Mesothelial cell of epicardium (in vitro differentiated cells): Measurements from ENCODE around the gene PARVA. TPM values are rescaled to one million over a fixed set of nuclear protein-coding genes. Genes with fewer than 3 reads are reported as not detected.

ENCODE experiments used
- DNase-seq, 2 experiments: peaks; one replicate each; pipeline ENCODE4 v3.0.0; 2021; ENCODE audit warnings: low spot score in 2 of 2; ENCODE audit not compliant: unreplicated experiment in 2 of 2
- H3K27ac Mint-ChIP-seq: 2 replicates; pipeline ENCODE4 v1.8.0; 2021; ENCODE audit warnings: mixed read lengths
- H3K27me3 Mint-ChIP-seq: 2 replicates; pipeline ENCODE4 v1.8.0; 2021; ENCODE audit warnings: low read depth, mixed read lengths
- H3K36me3 Mint-ChIP-seq: 2 replicates; pipeline ENCODE4 v1.8.0; 2021; ENCODE audit warnings: mixed read lengths
- H3K4me1 Mint-ChIP-seq: 2 replicates; pipeline ENCODE4 v1.8.0; 2021; ENCODE audit warnings: mixed read lengths
- H3K4me3 Mint-ChIP-seq: 2 replicates; pipeline ENCODE4 v1.8.0; 2021; ENCODE audit warnings: mild to moderate bottlenecking, moderate library complexity, mixed read lengths
- H3K9me3 Mint-ChIP-seq: 2 replicates; pipeline ENCODE4 v1.8.0; 2021; ENCODE audit warnings: mixed read lengths
- total RNA-seq: library from RNA; stranded (reverse); gene quantifications from 3 replicates; pipeline ENCODE4 v1.2.1, GENCODE V29; 2021
- TF ChIP-seq, protein P1 (sequence below): fragments of 200-600 bp; sonication (generic); IDR thresholded peaks from one replicate; pipeline ENCODE4 v1.5.0; 2021; ENCODE audit warnings: antibody characterized with exemption; ENCODE audit not compliant: unreplicated experiment

Gene PARVA
- total RNA-seq, 1 donor from 2014 or later = 77.1 TPM

DNA sequence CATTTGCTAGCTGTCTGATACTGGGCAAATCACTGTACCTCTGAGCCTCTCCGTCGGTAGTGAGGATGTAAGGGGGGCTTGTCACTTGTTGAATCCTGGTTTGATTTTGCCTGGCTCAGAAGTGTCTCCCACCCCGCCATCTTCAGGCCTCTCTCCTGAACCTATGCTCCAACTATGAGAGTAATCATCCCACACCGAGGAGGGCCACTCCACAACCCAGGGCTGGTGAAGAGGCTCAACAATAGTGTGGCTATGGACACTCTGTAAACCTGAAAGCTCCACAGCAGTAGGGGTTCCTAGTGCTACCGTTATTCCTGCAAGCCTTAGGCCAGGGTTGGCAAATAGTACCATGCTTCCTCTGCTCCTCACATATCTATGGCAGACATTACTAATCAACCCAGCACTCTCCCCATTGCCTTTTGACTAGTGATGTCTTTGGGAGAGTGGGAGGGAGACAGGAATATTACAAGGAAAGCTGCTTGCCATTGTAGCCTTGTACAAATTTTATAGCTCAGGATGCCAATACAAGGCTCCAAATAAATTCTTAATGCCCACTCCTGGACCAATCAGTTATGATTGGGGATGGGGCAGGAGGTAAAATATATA lies 162.8 kb downstream of the PARVA start:
- Mint-ChIP-seq H3K9me3 (no peaks in the 10 kb centered on the region), H3K27me3 (no peaks in the 10 kb centered on the region), H3K27ac (peak overlapping the region; percentile 54), H3K36me3 (no peaks in the 10 kb centered on the region), H3K4me1 (peaks cover 39% of the 10 kb centered on the region), H3K4me3 (no peak overlapping the region)
- no peak for DNase-seq
- TF ChIP-seq, protein P1, sequence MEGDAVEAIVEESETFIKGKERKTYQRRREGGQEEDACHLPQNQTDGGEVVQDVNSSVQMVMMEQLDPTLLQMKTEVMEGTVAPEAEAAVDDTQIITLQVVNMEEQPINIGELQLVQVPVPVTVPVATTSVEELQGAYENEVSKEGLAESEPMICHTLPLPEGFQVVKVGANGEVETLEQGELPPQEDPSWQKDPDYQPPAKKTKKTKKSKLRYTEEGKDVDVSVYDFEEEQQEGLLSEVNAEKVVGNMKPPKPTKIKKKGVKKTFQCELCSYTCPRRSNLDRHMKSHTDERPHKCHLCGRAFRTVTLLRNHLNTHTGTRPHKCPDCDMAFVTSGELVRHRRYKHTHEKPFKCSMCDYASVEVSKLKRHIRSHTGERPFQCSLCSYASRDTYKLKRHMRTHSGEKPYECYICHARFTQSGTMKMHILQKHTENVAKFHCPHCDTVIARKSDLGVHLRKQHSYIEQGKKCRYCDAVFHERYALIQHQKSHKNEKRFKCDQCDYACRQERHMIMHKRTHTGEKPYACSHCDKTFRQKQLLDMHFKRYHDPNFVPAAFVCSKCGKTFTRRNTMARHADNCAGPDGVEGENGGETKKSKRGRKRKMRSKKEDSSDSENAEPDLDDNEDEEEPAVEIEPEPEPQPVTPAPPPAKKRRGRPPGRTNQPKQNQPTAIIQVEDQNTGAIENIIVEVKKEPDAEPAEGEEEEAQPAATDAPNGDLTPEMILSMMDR = no peak

- H3K27ac Mint-ChIP-seq = peak overlapping the region; percentile 88
- DNase-seq = no peak
These were observed 163.7 kb downstream of the PARVA start for GRCh38 chr11:12540913-12541582.

GRCh38 chr11:12541583-12542151 lies 164.3 kb downstream of the PARVA start:
- no peaks in the 10 kb centered on the region for H3K9me3 Mint-ChIP-seq
- no peak overlapping the region for H3K4me3 Mint-ChIP-seq
- TF ChIP-seq, protein P1 = no peak
- no peak for DNase-seq
- peak overlapping the region; percentile 88 for H3K27ac Mint-ChIP-seq
- H3K4me1 Mint-ChIP-seq = peaks cover 39% of the 10 kb centered on the region
- no peaks in the 10 kb centered on the region for H3K36me3 Mint-ChIP-seq
- H3K27me3 Mint-ChIP-seq = no peaks in the 10 kb centered on the region

More at GRCh38 chr11:12540913-12541582, 163.7 kb downstream of the PARVA start:
- Mint-ChIP-seq H3K4me1 (peaks cover 39% of the 10 kb centered on the region), H3K9me3 (no peaks in the 10 kb centered on the region), H3K4me3 (no peak overlapping the region), H3K27me3 (no peaks in the 10 kb centered on the region), H3K36me3 (no peaks in the 10 kb centered on the region)
- TF ChIP-seq, protein P1 = no peak

DNA sequence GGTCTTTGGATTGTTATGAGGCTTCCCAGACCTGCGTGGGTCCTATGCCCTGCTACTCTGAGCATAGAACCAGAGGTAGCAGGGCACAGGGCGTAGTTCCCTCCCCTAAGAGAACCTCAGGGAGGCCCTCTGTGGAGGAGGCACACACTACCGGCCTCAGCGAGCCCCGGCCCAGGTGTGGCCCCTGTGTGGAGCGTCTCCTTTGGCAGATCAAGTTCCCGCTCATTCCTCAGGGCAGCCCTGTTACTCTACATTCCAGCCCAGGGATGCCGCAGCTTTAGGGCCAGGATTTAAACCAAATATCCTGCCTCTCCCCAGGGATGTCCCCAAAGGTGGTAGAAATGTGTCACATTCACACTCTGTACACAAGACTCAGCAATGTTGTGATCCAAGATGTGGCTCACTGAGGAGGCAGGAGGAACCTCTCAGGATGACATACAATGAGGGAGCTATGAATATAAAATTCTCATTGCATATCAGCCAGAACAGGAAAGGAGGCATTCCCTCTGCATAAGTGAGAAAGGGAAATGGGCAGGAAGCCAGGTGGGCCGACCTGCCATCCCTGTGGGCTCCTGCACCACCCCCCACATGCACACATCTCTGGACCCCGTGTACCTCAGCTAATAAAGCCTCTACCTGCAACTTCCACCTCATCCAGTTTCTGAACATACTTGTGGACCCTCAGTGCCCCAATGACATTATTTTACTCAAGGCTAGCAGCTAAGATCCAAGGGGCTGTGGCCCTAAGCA lies 165.0 kb downstream of the PARVA start:
- H3K27ac Mint-ChIP-seq = peak overlapping the region; percentile 64
- H3K4me1 Mint-ChIP-seq = peaks cover 39% of the 10 kb centered on the region
- DNase-seq = no peak
- TF ChIP-seq, protein P1 = no peak
- H3K36me3 Mint-ChIP-seq = no peaks in the 10 kb centered on the region
- no peaks in the 10 kb centered on the region for H3K27me3 Mint-ChIP-seq
- no peak overlapping the region for H3K4me3 Mint-ChIP-seq
- no peaks in the 10 kb centered on the region for H3K9me3 Mint-ChIP-seq

- DNase-seq = no peak
- TF ChIP-seq, protein P1 = no peak
- Mint-ChIP-seq H3K27me3 (no peaks in the 10 kb centered on the region), H3K36me3 (no peaks in the 10 kb centered on the region), H3K4me1 (peaks cover 39% of the 10 kb centered on the region), H3K4me3 (no peak overlapping the region), H3K27ac (no peak overlapping the region), H3K9me3 (no peaks in the 10 kb centered on the region)
These were observed 166.4 kb downstream of the PARVA start for GRCh38 chr11:12543596-12544415.
